ENCODE data around the gene PTPRK.
"Not testable (repeated sequence)": the region's sequence is repeated elsewhere in the genome, so short reads cannot be mapped to it uniquely, and the experiment has no call there.

PTPRK gene

GRCh38 chr6:127937747-127938146, 582.7 kb downstream of the PTPRK start:
- no peak for DNase-seq (ENCODE audit: low read depth)
- no peak overlapping the region for H3K4me3 ChIP-seq (ENCODE audit: low read depth, low read length)
- no peak for TF ChIP-seq CTCF (IDR thresholded peaks at IDR 0.05; ENCODE audit: control insufficient read depth, extremely low read depth, insufficient read depth)

- no peak overlapping the region for H3K4me3 ChIP-seq (ENCODE audit: low read depth, low read length)
- DNase-seq (ENCODE audit: low read depth) = no peak
- TF ChIP-seq CTCF (IDR thresholded peaks at IDR 0.05; ENCODE audit: control insufficient read depth, extremely low read depth, insufficient read depth) = no peak
Measured at GRCh38 chr6:127937102-127937501, 583.3 kb downstream of the PTPRK start.

- TF ChIP-seq CTCF (IDR thresholded peaks at IDR 0.05; ENCODE audit: control insufficient read depth, extremely low read depth, insufficient read depth) = no peak
- no peak for DNase-seq (ENCODE audit: low read depth)
Measured at GRCh38 chr6:127934956-127935355, 585.4 kb downstream of the PTPRK start.

GRCh38 chr6:127933852-127934840, 586.3 kb downstream of the PTPRK start:
- no peak overlapping the region for H3K4me3 ChIP-seq (ENCODE audit: low read depth, low read length)
- DNase-seq (ENCODE audit: low read depth) = no peak
- no peak for TF ChIP-seq CTCF (IDR thresholded peaks at IDR 0.05; ENCODE audit: control insufficient read depth, extremely low read depth, insufficient read depth)

More at GRCh38 chr6:127934956-127935355, 585.4 kb downstream of the PTPRK start:
- no peak overlapping the region for H3K4me3 ChIP-seq (ENCODE audit: low read depth, low read length)

- no peak for DNase-seq (ENCODE audit: low read depth)
- no peak for TF ChIP-seq CTCF (IDR thresholded peaks at IDR 0.05; ENCODE audit: control insufficient read depth, extremely low read depth, insufficient read depth)
Measured at GRCh38 chr6:127933137-127933536, 587.3 kb downstream of the PTPRK start.

GRCh38 chr6:127932708-127933107, 587.7 kb downstream of the PTPRK start:
- TF ChIP-seq CTCF (IDR thresholded peaks at IDR 0.05; ENCODE audit: control insufficient read depth, extremely low read depth, insufficient read depth) = no peak
- no peak overlapping the region for H3K4me3 ChIP-seq (ENCODE audit: low read depth, low read length)
- DNase-seq (ENCODE audit: low read depth) = no peak

More at GRCh38 chr6:127933137-127933536, 587.3 kb downstream of the PTPRK start:
- H3K4me3 ChIP-seq (ENCODE audit: low read depth, low read length) = no peak overlapping the region

GRCh38 chr6:127926441-127926840, 594.0 kb downstream of the PTPRK start:
- DNase-seq (ENCODE audit: low read depth); H3K4me3 ChIP-seq (ENCODE audit: low read depth, low read length): not testable (repeated sequence)

All from LNCaP clone FGC (cell line).